K562 (cell line): ENCODE measurements around the gene MGA. TPM values are rescaled to one million over a fixed set of nuclear protein-coding genes. Genes with fewer than 3 reads are reported as not detected.

ENCODE experiments used
- ATAC-seq: fragments of 200-7000 bp; cut with Tn5 transposase; 3 replicates; pipeline ENCODE4 v1.9.1; 2020; ENCODE audit warnings: moderate library complexity
- BruUV-seq: library from RNA; stranded (reverse); fragments of 400-500 nt; replicated peaks from 2 replicates; lab custom pipeline; 2021; lab: Mats Ljungman, UMichigan
- CTCF ChIA-PET: fragments of 300-600 bp; formaldehyde crosslinking; extraction: SDS; loops from one replicate; lab custom pipeline; 2021; ENCODE audit warnings: low intra/inter-chr PET ratio; lab: Yijun Ruan, JAX
- POLR2A ChIA-PET: fragments of 300-600, 350-650 bp; sonication (Branson Sonifier 250); formaldehyde crosslinking; extraction: SDS; loops from one replicate; lab custom pipeline; 2021; ENCODE audit warnings: antibody characterized with exemption, inconsistent platforms; lab: Yijun Ruan, JAX
- DNase-seq, 4 experiments: peaks; one replicate each; pipeline versions ENCODE4 v3.0.0 to v3.0.0-alpha.2; 2011 to 2018; ENCODE audit warnings: low spot score in 3 of 4, mixed read lengths in 3 of 4; ENCODE audit errors: extremely low read depth in 1 of 4
- FAIRE-seq: peaks from 2 replicates; lab custom pipeline; 2011; peaks lifted over from hg19 to GRCh38; lab: Jason Lieb, UNC
- H2AFZ ChIP-seq: 2 replicates; pipeline ENCODE4 v1.6.0; 2011; ENCODE audit warnings: low read depth, low read length, control low read depth, inconsistent platforms
- H3K27ac ChIP-seq: fragments of 200-600 bp; 3 replicates; pipeline ENCODE4 v1.8.0; 2011; ENCODE audit warnings: low read depth, mild to moderate bottlenecking, control low read depth, inconsistent platforms, low read length, moderate library complexity, mixed read lengths; ENCODE audit errors: extremely low read depth
- H3K27me3 ChIP-seq, 2 experiments: fragments of 300-600 bp in 1 of 2; 2 replicates in 1 of 2; 3 replicates in 1 of 2; pipeline versions ENCODE4 v1.6.0 to v1.8.0; 2011; ENCODE audit warnings: inconsistent platforms in 2 of 2, low read length in 2 of 2, mild to moderate bottlenecking in 1 of 2, mixed read lengths in 1 of 2, moderate library complexity in 1 of 2; ENCODE audit not compliant: control insufficient read depth in 2 of 2, insufficient read depth in 2 of 2
- H3K36me3 ChIP-seq: fragments of 300-600 bp; 3 replicates; pipeline ENCODE4 v1.8.0; 2011; ENCODE audit warnings: mild to moderate bottlenecking, low read length, inconsistent platforms; ENCODE audit not compliant: control insufficient read depth, insufficient read depth
- H3K4me1 ChIP-seq, 2 experiments: fragments of 200-600 bp in 1 of 2; replicated peaks in 1 of 2; 2 replicates in 1 of 2; 3 replicates in 1 of 2; pipeline versions ENCODE4 v1.5.1 to v1.8.0; 2011; ENCODE audit warnings: inconsistent platforms in 2 of 2, low read length in 2 of 2, mild to moderate bottlenecking in 1 of 2, mixed read lengths in 1 of 2, moderate library complexity in 1 of 2; ENCODE audit not compliant: control insufficient read depth in 2 of 2, insufficient read depth in 2 of 2
- H3K4me2 ChIP-seq: 2 replicates; pipeline ENCODE4 v1.6.1; 2011; ENCODE audit warnings: low read length, control low read depth, inconsistent platforms, mixed read lengths; ENCODE audit not compliant: insufficient read depth
- H3K4me3 ChIP-seq: fragments of 200-600 bp; sonication (generic), shearing (Covaris generic); 2 replicates; pipeline ENCODE4 v1.5.1; 2016; ENCODE audit warnings: control low read depth, inconsistent platforms
- H3K79me2 ChIP-seq: fragments of 200-600 bp; 3 replicates; pipeline ENCODE4 v1.8.0; 2011; ENCODE audit warnings: low read length, inconsistent platforms; ENCODE audit not compliant: control insufficient read depth, insufficient read depth
- H3K9ac ChIP-seq, 2 experiments: 2 replicates each; pipeline versions ENCODE4 v1.6.0 to v1.6.1; 2011; ENCODE audit warnings: low read depth in 2 of 2, low read length in 2 of 2, control low read depth in 1 of 2, inconsistent platforms in 1 of 2, mild to moderate bottlenecking in 1 of 2, mixed read lengths in 1 of 2; ENCODE audit not compliant: insufficient read depth in 1 of 2
- H3K9me1 ChIP-seq: one replicate; pipeline ENCODE4 v1.6.0; 2011; ENCODE audit warnings: inconsistent platforms, mild to moderate bottlenecking, low read length, moderate library complexity; ENCODE audit not compliant: control insufficient read depth, insufficient read depth
- H3K9me3 ChIP-seq: replicated peaks from 2 replicates; pipeline ENCODE4 v1.5.1; 2011; ENCODE audit warnings: low read depth, low read length, inconsistent platforms; ENCODE audit not compliant: control insufficient read depth, insufficient read depth
- H4K20me1 ChIP-seq: replicated peaks from 2 replicates; pipeline ENCODE4 v1.6.1; 2011; ENCODE audit warnings: low read length, inconsistent platforms, mixed read lengths; ENCODE audit not compliant: control insufficient read depth, insufficient read depth
- CBX8 ChIP-seq: fragments of 200-600 bp; sonication (generic); IDR thresholded peaks from 2 replicates; pipeline ENCODE4 v1.6.1; 2012; ENCODE audit warnings: borderline replicate concordance, mixed run types, low read depth, mild to moderate bottlenecking, moderate library complexity, mixed read lengths, low read length, control low read depth, inconsistent platforms; ENCODE audit not compliant: poor library complexity, severe bottlenecking; ENCODE audit errors: extremely low read depth
- FIP1L1 ChIP-seq: fragments of 200-400 bp; formaldehyde crosslinking; IDR thresholded peaks from 2 replicates; pipeline ENCODE4 v1.6.1; 2018; ENCODE audit warnings: mild to moderate bottlenecking, low read depth, low read length; ENCODE audit not compliant: poor library complexity, severe bottlenecking
- ILF3 ChIP-seq: fragments of 450-650 bp; IDR thresholded peaks from 2 replicates; pipeline ENCODE4 v1.6.1; 2018; ENCODE audit warnings: antibody characterized with exemption, mild to moderate bottlenecking, moderate library complexity, borderline replicate concordance
- PCBP2 ChIP-seq: fragments of 200-400 bp; formaldehyde crosslinking; IDR thresholded peaks from 2 replicates; pipeline ENCODE4 v1.6.1; 2018; ENCODE audit warnings: low read length, low read depth, mild to moderate bottlenecking, moderate library complexity; ENCODE audit not compliant: poor library complexity, severe bottlenecking
- PRPF4 ChIP-seq: fragments of 200-400 bp; formaldehyde crosslinking; IDR thresholded peaks from one replicate; pipeline ENCODE4 v1.6.1; 2017; ENCODE audit warnings: low read length, low read depth, mild to moderate bottlenecking; ENCODE audit not compliant: insufficient read depth, poor library complexity, severe bottlenecking
- TAF15 ChIP-seq: fragments of 200-400 bp; formaldehyde crosslinking; IDR thresholded peaks from 2 replicates; pipeline ENCODE4 v1.6.1; 2017; ENCODE audit warnings: mild to moderate bottlenecking, low read depth, low read length, moderate library complexity
- TOE1 ChIP-seq, 2 experiments: fragments of 450-650 bp in 1 of 2; sonication (generic) in 1 of 2; formaldehyde crosslinking in 1 of 2; IDR thresholded peaks; 2 replicates each; pipeline versions ENCODE4 v1.7.1 to v1.8.0; 2016 to 2022; ENCODE audit warnings: borderline replicate concordance in 2 of 2, mild to moderate bottlenecking in 2 of 2, antibody characterized with exemption in 1 of 2, inconsistent platforms in 1 of 2, low read depth in 1 of 2, missing genetic modification reagents in 1 of 2, moderate library complexity in 1 of 2
- XRCC3 ChIP-seq: fragments of 450-650 bp; IDR thresholded peaks from 2 replicates; pipeline ENCODE4 v1.6.1; 2017; ENCODE audit warnings: mild to moderate bottlenecking, moderate library complexity
- ZNF212 ChIP-seq: fragments of 450-650 bp; formaldehyde crosslinking; IDR thresholded peaks from 2 replicates; pipeline ENCODE4 v1.4.0; 2020; ENCODE audit warnings: mild to moderate bottlenecking
- ZNF75A ChIP-seq: fragments of 450-650 bp; formaldehyde crosslinking; IDR thresholded peaks from 2 replicates; pipeline ENCODE4 v1.4.0; 2020; ENCODE audit warnings: mild to moderate bottlenecking
- WGBS: fragments of 100-300 bp; shearing (Covaris generic); methylation state at CpG from one replicate; pipeline ENCODE4 v1.1.6; 2016; ENCODE audit warnings: low coverage, mixed read lengths; ENCODE audit not compliant: insufficient coverage; ENCODE audit errors: missing lambda C conversion rate; 5-methylcytosine and 5-hydroxymethylcytosine counted together
- in situ Hi-C: fragments of 300-500 bp; cut with MboI; formaldehyde crosslinking; loops from 4 replicates; pipeline ENCODE4 v1.15.0; 2018; ENCODE audit warnings: inconsistent platforms, mixed read lengths
- intact Hi-C: fragments of 100-400 bp; cut with micrococcal nuclease; formaldehyde crosslinking; loops from 2 replicates; pipeline ENCODE4 v1.14.2; 2022
- polyA plus RNA-seq, 8 experiments: library from polyadenylated mRNA; depleted of rRNA in 4 of 8; stranded (reverse) in 5 of 8; unstranded in 3 of 8; fragments of >200 nt; fragmentation: Nextera tagmentation in 2 of 8; fragmentation: Illumina TruSeq in 1 of 8; extraction: Ambion mirVana in 2 of 8; extraction: Trizol in 1 of 8; gene quantifications; 2 replicates each; pipeline versions ENCODE4 v1.2.1 to v1.2.3, GENCODE V29; 2011 to 2014; ENCODE audit warnings: inconsistent platforms in 1 of 8, missing spikeins in 1 of 8
- total RNA-seq, 7 experiments: library from RNA; depleted of rRNA in 6 of 7; stranded (reverse); fragments of >200 nt in 6 of 7; fragmentation: Illumina TruSeq in 2 of 7; extraction: Trizol in 2 of 7; gene quantifications; 2 replicates each; pipeline versions ENCODE4 v1.2.1 to v1.2.3, GENCODE V29; 2011 to 2021; ENCODE audit warnings: low replicate concordance in 1 of 7
- TF ChIP-seq, protein P1 (sequence below): IDR thresholded peaks from 3 replicates; pipeline ENCODE4 v1.6.1; 2011; ENCODE audit warnings: borderline replicate concordance, mild to moderate bottlenecking; ENCODE audit not compliant: insufficient read length, insufficient read depth
- TF ChIP-seq, protein P2 (sequence below): sonication (generic); formaldehyde crosslinking; IDR thresholded peaks from 2 replicates; pipeline ENCODE4 v1.8.1; 2023; ENCODE audit warnings: missing genetic modification reagents, mild to moderate bottlenecking, borderline replicate concordance

The MGA gene
- total and polyA plus RNA-seq, 9 of the 15 experiments (the other 6 are each of a cell fraction or from before 2014, with no cell fraction given) = 4.7 to 56.1 (median 21.1) TPM

DNA sequence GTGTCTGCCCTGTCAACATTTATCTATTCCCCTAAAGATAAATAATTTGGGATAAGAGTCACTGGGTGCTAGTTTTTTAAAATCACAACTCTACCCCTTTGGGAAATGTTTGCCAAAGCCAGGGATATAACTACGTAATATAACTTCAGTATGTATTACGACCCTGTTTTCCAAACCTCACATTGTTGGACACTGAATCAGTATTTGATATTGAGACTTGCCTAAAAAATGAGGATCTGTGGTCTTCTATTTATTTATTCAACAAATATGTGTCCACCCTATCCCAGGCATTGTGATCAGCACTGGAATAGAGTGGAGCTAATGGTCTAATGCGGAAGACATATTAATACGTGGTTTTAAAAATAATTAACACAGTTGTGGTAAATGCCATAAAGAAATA is 4.5 kb upstream of the MGA start:
- TF ChIP-seq ZNF75A (CRISPR knock-in tag) (no peak), PRPF4 (no peak), ZNF212 (CRISPR knock-in tag) (no peak), FIP1L1 (no peak), CBX8 (no peak), ILF3 (no peak), TAF15 (no peak), PCBP2 (no peak), TOE1 (IDR thresholded peaks at IDR 0.05; ENCODE audit: borderline replicate concordance) (no peak), TOE1 (CRISPR knock-in tag; IDR thresholded peaks at IDR 0.05; ENCODE audit: borderline replicate concordance, low read depth) (no peak), XRCC3 (no peak)
- TF ChIP-seq, protein P1, sequence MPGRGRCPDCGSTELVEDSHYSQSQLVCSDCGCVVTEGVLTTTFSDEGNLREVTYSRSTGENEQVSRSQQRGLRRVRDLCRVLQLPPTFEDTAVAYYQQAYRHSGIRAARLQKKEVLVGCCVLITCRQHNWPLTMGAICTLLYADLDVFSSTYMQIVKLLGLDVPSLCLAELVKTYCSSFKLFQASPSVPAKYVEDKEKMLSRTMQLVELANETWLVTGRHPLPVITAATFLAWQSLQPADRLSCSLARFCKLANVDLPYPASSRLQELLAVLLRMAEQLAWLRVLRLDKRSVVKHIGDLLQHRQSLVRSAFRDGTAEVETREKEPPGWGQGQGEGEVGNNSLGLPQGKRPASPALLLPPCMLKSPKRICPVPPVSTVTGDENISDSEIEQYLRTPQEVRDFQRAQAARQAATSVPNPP = no peak
- TF ChIP-seq, protein P2, sequence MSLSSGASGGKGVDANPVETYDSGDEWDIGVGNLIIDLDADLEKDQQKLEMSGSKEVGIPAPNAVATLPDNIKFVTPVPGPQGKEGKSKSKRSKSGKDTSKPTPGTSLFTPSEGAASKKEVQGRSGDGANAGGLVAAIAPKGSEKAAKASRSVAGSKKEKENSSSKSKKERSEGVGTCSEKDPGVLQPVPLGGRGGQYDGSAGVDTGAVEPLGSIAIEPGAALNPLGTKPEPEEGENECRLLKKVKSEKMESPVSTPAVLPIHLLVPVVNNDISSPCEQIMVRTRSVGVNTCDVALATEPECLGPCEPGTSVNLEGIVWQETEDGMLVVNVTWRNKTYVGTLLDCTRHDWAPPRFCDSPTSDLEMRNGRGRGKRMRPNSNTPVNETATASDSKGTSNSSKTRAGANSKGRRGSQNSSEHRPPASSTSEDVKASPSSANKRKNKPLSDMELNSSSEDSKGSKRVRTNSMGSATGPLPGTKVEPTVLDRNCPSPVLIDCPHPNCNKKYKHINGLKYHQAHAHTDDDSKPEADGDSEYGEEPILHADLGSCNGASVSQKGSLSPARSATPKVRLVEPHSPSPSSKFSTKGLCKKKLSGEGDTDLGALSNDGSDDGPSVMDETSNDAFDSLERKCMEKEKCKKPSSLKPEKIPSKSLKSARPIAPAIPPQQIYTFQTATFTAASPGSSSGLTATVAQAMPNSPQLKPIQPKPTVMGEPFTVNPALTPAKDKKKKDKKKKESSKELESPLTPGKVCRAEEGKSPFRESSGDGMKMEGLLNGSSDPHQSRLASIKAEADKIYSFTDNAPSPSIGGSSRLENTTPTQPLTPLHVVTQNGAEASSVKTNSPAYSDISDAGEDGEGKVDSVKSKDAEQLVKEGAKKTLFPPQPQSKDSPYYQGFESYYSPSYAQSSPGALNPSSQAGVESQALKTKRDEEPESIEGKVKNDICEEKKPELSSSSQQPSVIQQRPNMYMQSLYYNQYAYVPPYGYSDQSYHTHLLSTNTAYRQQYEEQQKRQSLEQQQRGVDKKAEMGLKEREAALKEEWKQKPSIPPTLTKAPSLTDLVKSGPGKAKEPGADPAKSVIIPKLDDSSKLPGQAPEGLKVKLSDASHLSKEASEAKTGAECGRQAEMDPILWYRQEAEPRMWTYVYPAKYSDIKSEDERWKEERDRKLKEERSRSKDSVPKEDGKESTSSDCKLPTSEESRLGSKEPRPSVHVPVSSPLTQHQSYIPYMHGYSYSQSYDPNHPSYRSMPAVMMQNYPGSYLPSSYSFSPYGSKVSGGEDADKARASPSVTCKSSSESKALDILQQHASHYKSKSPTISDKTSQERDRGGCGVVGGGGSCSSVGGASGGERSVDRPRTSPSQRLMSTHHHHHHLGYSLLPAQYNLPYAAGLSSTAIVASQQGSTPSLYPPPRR (CRISPR knock-in tag) = no peak
- CTCF ChIA-PET = no interaction called here

More for the DNA sequence above, 4.5 kb upstream of the MGA start:
- H3K9me3 ChIP-seq = peaks cover 1% of the 10 kb centered on the region; the same call in 1 of the 2 replicates
- H3K9ac ChIP-seq = no peak overlapping the region
- intact Hi-C loops (no loop called here), in situ Hi-C loops (no loop called here)
- peaks cover 11 to 15% of the 10 kb centered on the region in 2 experiments for H3K4me1 ChIP-seq
- H2AFZ ChIP-seq = no peak overlapping the region
- H3K79me2 ChIP-seq = peaks cover 2% of the 10 kb centered on the region
- FAIRE-seq (no peak), DNase-seq (no peak), ATAC-seq (no peak)
- H3K27me3 ChIP-seq = no peaks in the 10 kb centered on the region
- H3K4me2 ChIP-seq = no peak overlapping the region
- H3K9me1 ChIP-seq = no peaks in the 10 kb centered on the region
- no peaks in the 10 kb centered on the region for H4K20me1 ChIP-seq
- no peaks in the 10 kb centered on the region for H3K36me3 ChIP-seq
- no peak overlapping the region for H3K27ac ChIP-seq
- POLR2A ChIA-PET = interaction anchor here (1.1 kb wide), 1 partner anchor 87 kb away, joined by 3 read pairs; no protein-coding TSS in a partner anchor
- no peak overlapping the region for H3K4me3 ChIP-seq
- BruUV-seq = no TSS peak
- 67% methylated on average over 4 of the region's 4 CpGs for WGBS
